ENCODE data around the gene AMOTL2.

DNA sequence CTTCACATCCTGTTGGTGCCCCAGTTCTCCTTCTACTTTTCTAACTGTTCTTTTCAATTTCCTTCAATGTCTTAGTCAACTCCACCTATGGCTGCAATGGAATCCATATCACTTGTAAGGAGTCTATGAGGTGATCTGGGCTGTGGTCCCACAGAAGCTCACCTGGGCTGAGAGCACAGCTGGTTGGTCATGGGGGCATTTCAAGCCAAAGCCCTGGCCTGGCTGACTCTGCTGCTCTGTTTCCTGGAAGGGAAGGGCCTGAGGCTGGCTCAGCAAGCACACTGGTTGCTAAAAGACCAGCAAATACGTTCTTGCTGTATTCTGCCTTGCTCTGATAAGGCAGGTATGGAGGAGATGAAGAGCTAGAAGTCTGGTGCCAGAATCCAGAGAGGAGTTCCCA, 29.0 kb downstream of the AMOTL2 start:
- TF ChIP-seq, protein P1, sequence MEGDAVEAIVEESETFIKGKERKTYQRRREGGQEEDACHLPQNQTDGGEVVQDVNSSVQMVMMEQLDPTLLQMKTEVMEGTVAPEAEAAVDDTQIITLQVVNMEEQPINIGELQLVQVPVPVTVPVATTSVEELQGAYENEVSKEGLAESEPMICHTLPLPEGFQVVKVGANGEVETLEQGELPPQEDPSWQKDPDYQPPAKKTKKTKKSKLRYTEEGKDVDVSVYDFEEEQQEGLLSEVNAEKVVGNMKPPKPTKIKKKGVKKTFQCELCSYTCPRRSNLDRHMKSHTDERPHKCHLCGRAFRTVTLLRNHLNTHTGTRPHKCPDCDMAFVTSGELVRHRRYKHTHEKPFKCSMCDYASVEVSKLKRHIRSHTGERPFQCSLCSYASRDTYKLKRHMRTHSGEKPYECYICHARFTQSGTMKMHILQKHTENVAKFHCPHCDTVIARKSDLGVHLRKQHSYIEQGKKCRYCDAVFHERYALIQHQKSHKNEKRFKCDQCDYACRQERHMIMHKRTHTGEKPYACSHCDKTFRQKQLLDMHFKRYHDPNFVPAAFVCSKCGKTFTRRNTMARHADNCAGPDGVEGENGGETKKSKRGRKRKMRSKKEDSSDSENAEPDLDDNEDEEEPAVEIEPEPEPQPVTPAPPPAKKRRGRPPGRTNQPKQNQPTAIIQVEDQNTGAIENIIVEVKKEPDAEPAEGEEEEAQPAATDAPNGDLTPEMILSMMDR (IDR thresholded peaks at IDR 0.05; ENCODE audit: poor library complexity): no peak
- TF ChIP-seq EZH2phosphoT487 (IDR thresholded peaks at IDR 0.05; ENCODE audit: low read depth, severe bottlenecking, unreplicated experiment) (no peak), EZH2 (IDR thresholded peaks at IDR 0.05; ENCODE audit: borderline replicate concordance) (no peak)

Measured in hepatocyte (in vitro differentiated cells).